Cardiac muscle cell (in vitro differentiated cells and primary cell): Measurements from ENCODE around the gene HIVEP2. TPM values are rescaled to one million over a fixed set of nuclear protein-coding genes. Genes with fewer than 3 reads are reported as not detected.

ENCODE experiments used
- DNase-seq, 2 donors: peaks; one replicate each; pipeline versions ENCODE4 v3.0.0 to v3.0.0-alpha.2; 2010 to 2017; ENCODE audit warnings: low read depth in 1 of 2, low spot score in 1 of 2
- H3K27ac ChIP-seq: fragments of 200-600 bp; sonication (generic); 2 replicates; pipeline ENCODE4 v1.5.1; 2016
- H3K27me3 ChIP-seq: fragments of 200-600 bp; sonication (generic); 2 replicates; pipeline ENCODE4 v1.6.0; 2016; ENCODE audit warnings: control low read depth
- H3K36me3 ChIP-seq: fragments of 200-600 bp; sonication (generic); 2 replicates; pipeline ENCODE4 v1.5.1; 2016; ENCODE audit warnings: control low read depth
- H3K4me1 ChIP-seq: fragments of 200-600 bp; sonication (generic); 2 replicates; pipeline ENCODE4 v1.8.1; 2017; ENCODE audit warnings: low read depth, mild to moderate bottlenecking, mixed run types
- H3K4me3 ChIP-seq: fragments of 200-600 bp; sonication (generic); 2 replicates; pipeline ENCODE4 v1.5.1; 2016; ENCODE audit warnings: mild to moderate bottlenecking
- H3K9me3 ChIP-seq: fragments of 200-600 bp; sonication (generic); 2 replicates; pipeline ENCODE4 v1.5.1; 2017; ENCODE audit warnings: low read depth, mild to moderate bottlenecking, control low read depth
- CTCF ChIP-seq: IDR thresholded peaks from 2 replicates; pipeline ENCODE4 v1.5.1; 2012; ENCODE audit warnings: low read depth, mild to moderate bottlenecking, low read length
- polyA plus RNA-seq: library from polyadenylated mRNA; unstranded; fragments of >200 nt; fragmentation: Nextera tagmentation; extraction: Ambion mirVana; gene quantifications from 2 replicates; pipeline ENCODE4 v1.2.1, GENCODE V29; 2016
- total RNA-seq: library from RNA; depleted of rRNA; stranded (reverse); fragments of >200 nt; gene quantifications from 2 replicates; pipeline ENCODE4 v1.2.3, GENCODE V29; 2016

The HIVEP2 gene
- total and polyA plus RNA-seq, 2 experiments from 2014 or later: 3.6 to 18.0 TPM

- Histone ChIP-seq H3K36me3 (no peaks in the 10 kb centered on the region), H3K4me3 (no peak overlapping the region), H3K4me1 (peaks cover 2% of the 10 kb centered on the region), H3K27me3 (no peaks in the 10 kb centered on the region), H3K27ac (no peak overlapping the region), H3K9me3 (no peaks in the 10 kb centered on the region)
- TF ChIP-seq CTCF: no peak
- peak in 1 of 2 donors; percentile 44 for DNase-seq
Observed at GRCh38 chr6:142819603-142820337, 125.2 kb downstream of the HIVEP2 start.

GRCh38 chr6:142816486-142816885 lies 128.5 kb downstream of the HIVEP2 start:
- no peak overlapping the region for H3K4me3 ChIP-seq
- H3K36me3 ChIP-seq: no peaks in the 10 kb centered on the region
- H3K27ac ChIP-seq: no peak overlapping the region
- no peak for DNase-seq
- peaks cover 2% of the 10 kb centered on the region for H3K4me1 ChIP-seq
- H3K9me3 ChIP-seq: no peaks in the 10 kb centered on the region
- TF ChIP-seq CTCF: no peak
- H3K27me3 ChIP-seq: no peaks in the 10 kb centered on the region

- DNase-seq: peak in 1 of 2 donors; percentile 26
- TF ChIP-seq CTCF: no peak
- Histone ChIP-seq H3K36me3 (no peaks in the 10 kb centered on the region), H3K4me1 (peaks cover 2% of the 10 kb centered on the region), H3K27ac (no peak overlapping the region), H3K4me3 (no peak overlapping the region), H3K27me3 (no peaks in the 10 kb centered on the region), H3K9me3 (no peaks in the 10 kb centered on the region)
Observed at GRCh38 chr6:142816031-142816430, 128.9 kb downstream of the HIVEP2 start.

- Histone ChIP-seq H3K4me3 (no peak overlapping the region), H3K36me3 (no peaks in the 10 kb centered on the region), H3K4me1 (no peaks in the 10 kb centered on the region), H3K9me3 (no peaks in the 10 kb centered on the region), H3K27ac (no peak overlapping the region), H3K27me3 (no peaks in the 10 kb centered on the region)
- DNase-seq: no peak
- no peak for TF ChIP-seq CTCF
Observed at GRCh38 chr6:142811923-142812322, 133.1 kb downstream of the HIVEP2 start.

GRCh38 chr6:142810952-142811514 lies 133.9 kb downstream of the HIVEP2 start:
- TF ChIP-seq CTCF: no peak
- H3K4me3 ChIP-seq: no peak overlapping the region
- H3K36me3 ChIP-seq: no peaks in the 10 kb centered on the region
- no peaks in the 10 kb centered on the region for H3K9me3 ChIP-seq
- no peaks in the 10 kb centered on the region for H3K4me1 ChIP-seq
- no peak overlapping the region for H3K27ac ChIP-seq
- no peaks in the 10 kb centered on the region for H3K27me3 ChIP-seq
- no peak for DNase-seq
